DOHH2 (cell line): ENCODE data around the gene ARL6.

Source experiments
- EZH2phosphoT487 ChIP-seq: fragments of 200-600 bp; sonication (generic); IDR thresholded peaks from 2 replicates; pipeline ENCODE4 v1.6.1; 2017; ENCODE audit warnings: borderline replicate concordance, mild to moderate bottlenecking, antibody characterized with exemption, low read length, moderate library complexity, mixed read lengths
- TF ChIP-seq, protein P1 (sequence below): fragments of 200-600 bp; sonication (generic); IDR thresholded peaks from one replicate; pipeline ENCODE4 v1.5.1; 2014; ENCODE audit warnings: antibody characterized with exemption, mild to moderate bottlenecking, low read depth, low read length; ENCODE audit not compliant: poor library complexity, severe bottlenecking

DNA sequence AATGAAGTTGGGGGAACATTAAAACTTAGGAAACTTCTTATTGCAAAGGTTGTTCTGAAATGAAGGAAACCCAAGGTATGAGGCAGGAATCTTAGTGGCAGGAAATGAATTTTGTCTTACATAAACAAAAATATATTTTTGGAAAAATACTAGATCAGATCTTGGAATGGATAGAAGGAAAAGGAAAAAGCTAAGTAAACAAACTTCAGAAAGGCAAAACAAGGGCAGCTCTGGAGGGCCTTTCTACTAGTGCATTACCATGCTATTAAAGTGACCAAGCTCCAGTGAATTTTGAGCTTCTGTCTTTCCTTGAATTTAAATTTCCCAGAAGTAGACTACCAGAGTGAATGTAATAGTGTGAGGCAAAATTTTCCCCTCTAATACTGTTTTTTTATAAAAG, 13.6 kb downstream of the ARL6 start:
- TF ChIP-seq, protein P1, sequence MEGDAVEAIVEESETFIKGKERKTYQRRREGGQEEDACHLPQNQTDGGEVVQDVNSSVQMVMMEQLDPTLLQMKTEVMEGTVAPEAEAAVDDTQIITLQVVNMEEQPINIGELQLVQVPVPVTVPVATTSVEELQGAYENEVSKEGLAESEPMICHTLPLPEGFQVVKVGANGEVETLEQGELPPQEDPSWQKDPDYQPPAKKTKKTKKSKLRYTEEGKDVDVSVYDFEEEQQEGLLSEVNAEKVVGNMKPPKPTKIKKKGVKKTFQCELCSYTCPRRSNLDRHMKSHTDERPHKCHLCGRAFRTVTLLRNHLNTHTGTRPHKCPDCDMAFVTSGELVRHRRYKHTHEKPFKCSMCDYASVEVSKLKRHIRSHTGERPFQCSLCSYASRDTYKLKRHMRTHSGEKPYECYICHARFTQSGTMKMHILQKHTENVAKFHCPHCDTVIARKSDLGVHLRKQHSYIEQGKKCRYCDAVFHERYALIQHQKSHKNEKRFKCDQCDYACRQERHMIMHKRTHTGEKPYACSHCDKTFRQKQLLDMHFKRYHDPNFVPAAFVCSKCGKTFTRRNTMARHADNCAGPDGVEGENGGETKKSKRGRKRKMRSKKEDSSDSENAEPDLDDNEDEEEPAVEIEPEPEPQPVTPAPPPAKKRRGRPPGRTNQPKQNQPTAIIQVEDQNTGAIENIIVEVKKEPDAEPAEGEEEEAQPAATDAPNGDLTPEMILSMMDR, result no peak
- no peak for TF ChIP-seq EZH2phosphoT487
